Neural crest cell (in vitro differentiated cells): Measurements from ENCODE around the gene LATS2. TPM values are rescaled to one million over a fixed set of nuclear protein-coding genes. Genes with fewer than 3 reads are reported as not detected.

ENCODE experiments used
- DNase-seq: peaks from one replicate; pipeline ENCODE4 v3.0.0; 2021; ENCODE audit warnings: low read depth, mixed read lengths, low spot score
- H3K27ac Mint-ChIP-seq: one replicate; pipeline ENCODE4 v1.8.0; 2021; ENCODE audit warnings: mild to moderate bottlenecking, mixed read lengths; ENCODE audit not compliant: unreplicated experiment
- H3K27me3 Mint-ChIP-seq: 2 replicates; pipeline ENCODE4 v1.8.0; 2021; ENCODE audit warnings: low read depth, mild to moderate bottlenecking, mixed read lengths
- H3K36me3 Mint-ChIP-seq: 2 replicates; pipeline ENCODE4 v1.8.0; 2021; ENCODE audit warnings: low read depth, mild to moderate bottlenecking, mixed read lengths
- H3K4me1 Mint-ChIP-seq: 2 replicates; pipeline ENCODE4 v1.8.0; 2021; ENCODE audit warnings: mixed read lengths
- H3K4me3 Mint-ChIP-seq: one replicate; pipeline ENCODE4 v1.8.0; 2021; ENCODE audit warnings: mild to moderate bottlenecking, mixed read lengths
- H3K9me3 Mint-ChIP-seq: 2 replicates; pipeline ENCODE4 v1.8.0; 2021; ENCODE audit warnings: mixed read lengths
- total RNA-seq: library from RNA; stranded (reverse); gene quantifications from 2 replicates; pipeline ENCODE4 v1.2.1, GENCODE V29; 2021
- TF ChIP-seq, protein P1 (sequence below): fragments of 200-600 bp; sonication (generic); conservative IDR thresholded peaks from 2 replicates; pipeline ENCODE4 v1.5.0; 2021; ENCODE audit warnings: antibody characterized with exemption, mild to moderate bottlenecking

LATS2 gene
- total RNA-seq, 1 donor from 2014 or later = 26.2 TPM

DNA sequence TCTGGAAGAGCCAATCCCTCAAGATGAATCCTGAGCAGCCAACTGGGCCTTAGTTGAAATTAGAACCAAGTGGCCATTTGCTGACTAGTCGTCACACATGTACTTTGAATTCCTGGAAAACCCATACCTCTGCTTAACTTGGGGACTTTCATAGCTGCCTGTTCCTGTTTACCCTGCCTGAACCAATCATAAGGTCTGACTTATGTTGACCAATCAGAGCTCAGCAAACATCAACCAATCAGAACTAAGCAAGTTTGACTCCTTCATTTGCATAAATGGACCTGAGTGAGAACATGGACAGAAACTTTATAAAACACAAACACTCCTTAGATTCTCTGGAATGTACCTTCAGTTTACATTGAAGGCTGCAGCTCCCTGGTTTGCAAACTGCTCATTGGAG, 50.8 kb downstream of the LATS2 start:
- H3K4me1 Mint-ChIP-seq = peaks cover 21% of the 10 kb centered on the region
- DNase-seq = no peak
- no peak overlapping the region for H3K27ac Mint-ChIP-seq
- no peaks in the 10 kb centered on the region for H3K36me3 Mint-ChIP-seq
- TF ChIP-seq, protein P1, sequence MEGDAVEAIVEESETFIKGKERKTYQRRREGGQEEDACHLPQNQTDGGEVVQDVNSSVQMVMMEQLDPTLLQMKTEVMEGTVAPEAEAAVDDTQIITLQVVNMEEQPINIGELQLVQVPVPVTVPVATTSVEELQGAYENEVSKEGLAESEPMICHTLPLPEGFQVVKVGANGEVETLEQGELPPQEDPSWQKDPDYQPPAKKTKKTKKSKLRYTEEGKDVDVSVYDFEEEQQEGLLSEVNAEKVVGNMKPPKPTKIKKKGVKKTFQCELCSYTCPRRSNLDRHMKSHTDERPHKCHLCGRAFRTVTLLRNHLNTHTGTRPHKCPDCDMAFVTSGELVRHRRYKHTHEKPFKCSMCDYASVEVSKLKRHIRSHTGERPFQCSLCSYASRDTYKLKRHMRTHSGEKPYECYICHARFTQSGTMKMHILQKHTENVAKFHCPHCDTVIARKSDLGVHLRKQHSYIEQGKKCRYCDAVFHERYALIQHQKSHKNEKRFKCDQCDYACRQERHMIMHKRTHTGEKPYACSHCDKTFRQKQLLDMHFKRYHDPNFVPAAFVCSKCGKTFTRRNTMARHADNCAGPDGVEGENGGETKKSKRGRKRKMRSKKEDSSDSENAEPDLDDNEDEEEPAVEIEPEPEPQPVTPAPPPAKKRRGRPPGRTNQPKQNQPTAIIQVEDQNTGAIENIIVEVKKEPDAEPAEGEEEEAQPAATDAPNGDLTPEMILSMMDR = no peak
- H3K4me3 Mint-ChIP-seq = no peak overlapping the region
- H3K27me3 Mint-ChIP-seq = no peaks in the 10 kb centered on the region
- no peaks in the 10 kb centered on the region for H3K9me3 Mint-ChIP-seq

DNA sequence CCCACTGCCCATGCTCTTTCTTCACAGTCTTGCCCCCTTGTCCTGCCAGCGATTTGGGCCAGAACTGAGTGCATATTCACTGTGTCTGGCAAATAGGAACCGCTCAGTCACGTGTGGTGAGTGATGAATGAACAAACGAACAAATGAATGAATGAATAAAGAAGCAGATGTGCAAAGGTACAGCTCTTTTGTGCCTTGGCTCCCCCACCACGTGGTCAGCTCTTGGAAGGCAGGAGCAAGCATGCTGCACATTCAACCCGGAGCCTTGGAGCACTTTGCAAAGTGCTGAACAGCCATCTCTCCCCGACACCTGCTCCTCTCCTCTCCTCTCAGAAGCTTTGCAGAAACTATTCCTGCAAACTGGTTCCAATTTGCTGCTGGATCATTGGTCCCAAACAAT, 52.4 kb downstream of the LATS2 start:
- no peak for DNase-seq
- Mint-ChIP-seq H3K9me3 (no peaks in the 10 kb centered on the region), H3K27ac (peak overlapping the region; percentile 3), H3K27me3 (no peaks in the 10 kb centered on the region), H3K4me1 (peaks cover 9% of the 10 kb centered on the region), H3K36me3 (no peaks in the 10 kb centered on the region), H3K4me3 (no peak overlapping the region)
- TF ChIP-seq, protein P1 = no peak

DNA sequence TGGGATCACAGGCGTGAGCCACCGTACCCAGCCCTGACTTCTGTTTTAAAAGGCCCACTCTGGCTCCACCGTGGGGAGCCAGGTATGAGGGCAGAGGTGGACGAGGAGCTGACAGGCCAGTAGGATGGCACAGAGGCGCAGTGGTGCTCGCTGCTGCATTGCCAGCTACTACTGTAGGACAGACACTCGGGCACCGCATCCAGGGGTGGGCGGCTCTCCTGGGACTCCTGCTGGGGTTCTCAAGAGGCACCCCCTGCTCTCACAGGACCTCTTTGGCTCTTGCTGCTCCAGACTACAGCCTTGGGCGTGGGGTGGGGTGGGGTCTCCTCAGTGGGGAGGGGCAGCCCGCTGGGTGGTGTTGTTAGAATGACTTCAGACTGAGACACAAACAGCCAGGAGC, 53.4 kb downstream of the LATS2 start:
- Mint-ChIP-seq H3K27me3 (no peaks in the 10 kb centered on the region), H3K4me1 (peaks cover 4% of the 10 kb centered on the region), H3K4me3 (no peak overlapping the region), H3K9me3 (no peaks in the 10 kb centered on the region), H3K27ac (no peak overlapping the region), H3K36me3 (no peaks in the 10 kb centered on the region)
- TF ChIP-seq, protein P1 = no peak
- DNase-seq = no peak

DNA sequence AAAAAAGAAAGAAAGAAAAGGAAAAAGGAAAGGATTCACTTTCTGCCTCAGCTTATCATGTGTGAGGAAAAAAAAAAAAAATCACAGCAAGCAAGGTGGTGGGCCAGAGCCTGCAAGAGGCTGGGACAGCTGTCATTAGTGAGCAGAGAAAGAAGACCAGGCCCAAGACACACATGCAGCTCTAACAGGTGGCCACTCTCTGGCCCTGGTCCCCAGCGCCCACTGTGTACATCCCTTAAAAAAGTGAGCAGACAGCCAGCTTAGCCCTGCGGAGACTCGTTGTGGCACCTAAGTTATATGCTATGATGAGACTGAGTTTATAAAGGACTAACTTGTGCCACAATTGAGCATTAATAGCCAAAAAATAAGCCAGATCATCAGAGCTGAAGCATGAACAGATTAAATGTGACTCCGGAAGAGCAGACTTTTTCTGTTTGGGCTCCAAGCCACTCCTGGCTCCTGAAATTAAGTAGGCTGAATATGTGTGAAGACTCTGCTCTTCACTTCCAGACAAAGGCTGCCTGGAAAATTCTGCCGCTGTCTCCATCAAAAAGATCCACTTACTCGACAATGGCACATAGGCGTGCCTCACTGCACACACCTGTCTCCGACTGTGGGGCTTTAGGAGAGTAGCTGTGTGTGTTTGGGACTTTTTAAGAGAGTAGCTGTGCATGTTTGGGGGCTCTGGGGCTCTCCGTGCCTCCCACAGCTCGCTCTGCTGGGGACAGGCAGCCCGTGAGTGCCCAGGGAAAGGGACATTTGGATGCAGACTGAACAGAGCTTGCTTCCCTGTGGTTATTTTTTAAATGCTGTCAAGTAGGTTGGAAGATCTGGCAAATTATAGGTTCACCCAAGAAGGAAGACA, 55.0 kb downstream of the LATS2 start:
- TF ChIP-seq, protein P1 = no peak
- Mint-ChIP-seq H3K27ac (no peak overlapping the region), H3K4me3 (no peak overlapping the region), H3K27me3 (no peaks in the 10 kb centered on the region), H3K36me3 (peaks cover 1% of the 10 kb centered on the region), H3K9me3 (no peaks in the 10 kb centered on the region), H3K4me1 (peaks cover 4% of the 10 kb centered on the region)
- no peak for DNase-seq

DNA sequence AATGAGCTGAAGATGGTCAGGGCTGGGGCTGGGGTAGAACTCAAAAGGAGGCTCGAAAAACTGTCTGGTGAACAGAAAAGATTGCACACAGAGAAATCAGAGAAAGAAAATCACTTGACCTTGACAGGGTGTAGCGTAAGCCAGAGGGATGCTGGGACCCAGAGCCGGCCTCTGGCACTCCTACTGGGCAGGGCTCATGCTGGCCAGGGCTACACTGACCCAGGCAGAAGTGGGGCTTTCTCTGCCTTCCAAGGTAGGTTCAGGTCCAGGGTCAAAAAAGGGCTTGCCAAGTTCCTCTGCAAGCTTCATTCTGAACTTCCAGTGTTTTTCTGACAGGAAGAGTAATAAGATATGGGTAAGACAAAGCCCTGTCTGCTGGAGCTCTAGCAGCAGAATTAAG, 56.2 kb downstream of the LATS2 start:
- H3K36me3 Mint-ChIP-seq = peaks cover 4% of the 10 kb centered on the region
- H3K4me3 Mint-ChIP-seq = no peak overlapping the region
- H3K9me3 Mint-ChIP-seq = no peaks in the 10 kb centered on the region
- no peak for DNase-seq
- H3K27ac Mint-ChIP-seq = peak overlapping the region; percentile 32
- H3K27me3 Mint-ChIP-seq = no peaks in the 10 kb centered on the region
- peaks cover under 1% of the 10 kb centered on the region for H3K4me1 Mint-ChIP-seq
- TF ChIP-seq, protein P1 = no peak
